Calu3 (cell line): ENCODE data around the gene ZNF782. TPM values are rescaled to one million over a fixed set of nuclear protein-coding genes. Genes with fewer than 3 reads are reported as not detected.

ENCODE experiments used
- BruUV-seq: library from RNA; stranded (reverse); fragments of 400-500 nt; replicated peaks from 2 replicates; lab custom pipeline; 2021; lab: Mats Ljungman, UMichigan
- CTCF ChIA-PET: fragments of 300-600 bp; sonication (Branson Sonifier 250); formaldehyde crosslinking; loops from one replicate; lab custom pipeline; 2022; ENCODE audit warnings: antibody characterized with exemption; lab: Charles Lee
- DNase-seq: peaks from one replicate; pipeline ENCODE4 v3.0.0; 2022
- H3K27ac Mint-ChIP-seq: one replicate; pipeline ENCODE4 v1.8.0; 2022; ENCODE audit warnings: mixed read lengths; ENCODE audit not compliant: unreplicated experiment
- H3K27me3 Mint-ChIP-seq: one replicate; pipeline ENCODE4 v1.8.0; 2022; ENCODE audit warnings: mixed read lengths; ENCODE audit not compliant: unreplicated experiment
- H3K36me3 Mint-ChIP-seq: one replicate; pipeline ENCODE4 v1.8.0; 2022; ENCODE audit warnings: mild to moderate bottlenecking, moderate library complexity, mixed read lengths; ENCODE audit not compliant: insufficient read depth, unreplicated experiment
- H3K4me1 Mint-ChIP-seq: one replicate; pipeline ENCODE4 v1.8.0; 2022; ENCODE audit warnings: mild to moderate bottlenecking, low read depth, mixed read lengths; ENCODE audit not compliant: unreplicated experiment
- H3K4me3 Mint-ChIP-seq: one replicate; pipeline ENCODE4 v1.8.0; 2022; ENCODE audit warnings: mild to moderate bottlenecking, low read depth, moderate library complexity, mixed read lengths; ENCODE audit not compliant: unreplicated experiment
- H3K9me3 Mint-ChIP-seq: one replicate; pipeline ENCODE4 v1.8.0; 2022; ENCODE audit warnings: low read depth, mixed read lengths; ENCODE audit not compliant: unreplicated experiment
- intact Hi-C: fragments of 100-400 bp; cut with micrococcal nuclease; formaldehyde crosslinking; loops from one replicate; pipeline ENCODE4 v1.10.0; 2022; ENCODE audit not compliant: unreplicated experiment
- total RNA-seq: library from RNA; stranded (reverse); gene quantifications from 2 replicates; pipeline ENCODE4 v1.2.3, GENCODE V29; 2022
- TF ChIP-seq, protein P1 (sequence below): fragments of 200-600 bp; IDR thresholded peaks from one replicate; pipeline ENCODE4 v1.8.0; 2022; ENCODE audit warnings: antibody characterized with exemption; ENCODE audit not compliant: unreplicated experiment

Gene ZNF782
- total RNA-seq, 1 experiment from 2014 or later, result 4.8 TPM

DNA sequence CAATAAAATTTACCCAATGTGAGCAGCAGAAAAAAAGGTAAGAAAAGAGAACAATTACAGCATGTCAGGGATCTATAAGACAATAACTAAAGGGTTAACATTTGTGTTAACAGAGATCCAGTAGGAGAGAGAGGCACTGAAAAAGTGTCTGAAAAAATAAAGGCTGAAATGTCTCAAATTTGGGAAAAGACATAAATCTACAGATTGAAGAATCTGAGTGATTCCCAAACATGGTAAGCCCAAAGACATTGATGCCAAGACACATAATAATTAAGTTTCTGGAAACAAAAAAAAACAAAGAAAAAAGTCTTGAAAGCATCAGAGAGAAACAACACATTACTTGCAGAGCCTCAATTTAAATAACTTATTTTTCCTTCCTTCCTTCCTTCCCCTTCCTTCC is 31.1 kb upstream of the ZNF782 start:
- no TSS peak for BruUV-seq
- intact Hi-C loops, result no loop called here
- H3K4me3 Mint-ChIP-seq, result no peak overlapping the region
- CTCF ChIA-PET, result no interaction called here
- TF ChIP-seq, protein P1, sequence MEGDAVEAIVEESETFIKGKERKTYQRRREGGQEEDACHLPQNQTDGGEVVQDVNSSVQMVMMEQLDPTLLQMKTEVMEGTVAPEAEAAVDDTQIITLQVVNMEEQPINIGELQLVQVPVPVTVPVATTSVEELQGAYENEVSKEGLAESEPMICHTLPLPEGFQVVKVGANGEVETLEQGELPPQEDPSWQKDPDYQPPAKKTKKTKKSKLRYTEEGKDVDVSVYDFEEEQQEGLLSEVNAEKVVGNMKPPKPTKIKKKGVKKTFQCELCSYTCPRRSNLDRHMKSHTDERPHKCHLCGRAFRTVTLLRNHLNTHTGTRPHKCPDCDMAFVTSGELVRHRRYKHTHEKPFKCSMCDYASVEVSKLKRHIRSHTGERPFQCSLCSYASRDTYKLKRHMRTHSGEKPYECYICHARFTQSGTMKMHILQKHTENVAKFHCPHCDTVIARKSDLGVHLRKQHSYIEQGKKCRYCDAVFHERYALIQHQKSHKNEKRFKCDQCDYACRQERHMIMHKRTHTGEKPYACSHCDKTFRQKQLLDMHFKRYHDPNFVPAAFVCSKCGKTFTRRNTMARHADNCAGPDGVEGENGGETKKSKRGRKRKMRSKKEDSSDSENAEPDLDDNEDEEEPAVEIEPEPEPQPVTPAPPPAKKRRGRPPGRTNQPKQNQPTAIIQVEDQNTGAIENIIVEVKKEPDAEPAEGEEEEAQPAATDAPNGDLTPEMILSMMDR, result no peak
- peaks cover 26% of the 10 kb centered on the region for H3K4me1 Mint-ChIP-seq
- H3K27me3 Mint-ChIP-seq, result no peaks in the 10 kb centered on the region
- no peak overlapping the region for H3K27ac Mint-ChIP-seq
- no peak for DNase-seq
- no peaks in the 10 kb centered on the region for H3K9me3 Mint-ChIP-seq
- H3K36me3 Mint-ChIP-seq, result peaks cover 9% of the 10 kb centered on the region

DNA sequence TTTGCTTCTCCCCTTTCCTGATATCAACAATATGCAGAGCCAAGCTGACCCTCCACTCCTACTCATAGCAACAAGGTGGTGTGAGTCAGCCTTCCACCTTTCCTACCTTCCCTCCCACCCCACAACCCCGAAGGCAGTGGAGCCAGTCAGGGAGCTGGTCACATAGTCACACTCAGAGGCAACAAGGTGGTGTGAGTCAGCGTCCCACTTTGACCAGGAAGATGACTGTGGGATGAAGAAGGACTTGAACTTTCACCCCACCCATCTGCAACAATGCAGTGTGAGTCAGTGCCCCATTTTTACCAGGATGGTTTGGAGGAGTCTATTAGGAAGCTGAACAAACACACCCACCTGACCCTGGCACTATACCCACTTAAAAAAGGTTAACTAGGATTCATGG is 30.1 kb upstream of the ZNF782 start:
- no peaks in the 10 kb centered on the region for H3K9me3 Mint-ChIP-seq
- no peak overlapping the region for H3K27ac Mint-ChIP-seq
- DNase-seq, result peak; percentile 74
- no peak overlapping the region for H3K4me3 Mint-ChIP-seq
- H3K36me3 Mint-ChIP-seq, result peaks cover 9% of the 10 kb centered on the region
- BruUV-seq, result no TSS peak
- CTCF ChIA-PET, result interaction anchor here (1.1 to 1.2 kb wide), 2 partner anchors 9 to 30 kb away, joined by 3 to 4 read pairs; partner anchors contain the start of gene ZNF782
- no peaks in the 10 kb centered on the region for H3K27me3 Mint-ChIP-seq
- peaks cover 26% of the 10 kb centered on the region for H3K4me1 Mint-ChIP-seq
- intact Hi-C loops, result no loop called here
- TF ChIP-seq, protein P1, result no peak

DNA sequence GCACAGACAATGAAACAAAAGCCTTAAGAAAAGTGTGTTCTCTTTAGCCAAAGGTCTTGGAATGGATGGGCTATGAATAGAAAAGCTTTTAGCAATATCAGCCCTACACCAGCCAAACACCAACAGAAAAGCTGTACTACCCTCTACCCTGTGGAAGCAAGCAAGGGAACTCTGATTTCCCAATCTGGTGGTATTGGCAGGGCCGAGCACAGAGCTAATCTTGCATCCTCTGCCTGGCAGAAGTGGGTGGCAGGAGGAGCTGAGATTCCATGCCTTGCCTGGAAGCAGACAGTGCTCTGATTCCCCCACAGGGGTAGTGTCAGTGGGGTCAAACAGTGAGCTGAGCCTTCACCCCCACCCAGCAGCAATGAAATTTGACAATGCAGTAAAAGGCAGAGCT is 29.6 kb upstream of the ZNF782 start:
- no TSS peak for BruUV-seq
- H3K9me3 Mint-ChIP-seq, result no peaks in the 10 kb centered on the region
- peaks cover 9% of the 10 kb centered on the region for H3K36me3 Mint-ChIP-seq
- intact Hi-C loops, result no loop called here
- H3K4me1 Mint-ChIP-seq, result peaks cover 26% of the 10 kb centered on the region
- CTCF ChIA-PET, result interaction anchor here (1.1 to 1.2 kb wide), 2 partner anchors 8 to 29 kb away, joined by 3 to 4 read pairs; partner anchors contain the start of gene ZNF782
- H3K27ac Mint-ChIP-seq, result no peak overlapping the region
- H3K27me3 Mint-ChIP-seq, result no peaks in the 10 kb centered on the region
- TF ChIP-seq, protein P1, result no peak
- no peak overlapping the region for H3K4me3 Mint-ChIP-seq
- DNase-seq, result no peak

DNA sequence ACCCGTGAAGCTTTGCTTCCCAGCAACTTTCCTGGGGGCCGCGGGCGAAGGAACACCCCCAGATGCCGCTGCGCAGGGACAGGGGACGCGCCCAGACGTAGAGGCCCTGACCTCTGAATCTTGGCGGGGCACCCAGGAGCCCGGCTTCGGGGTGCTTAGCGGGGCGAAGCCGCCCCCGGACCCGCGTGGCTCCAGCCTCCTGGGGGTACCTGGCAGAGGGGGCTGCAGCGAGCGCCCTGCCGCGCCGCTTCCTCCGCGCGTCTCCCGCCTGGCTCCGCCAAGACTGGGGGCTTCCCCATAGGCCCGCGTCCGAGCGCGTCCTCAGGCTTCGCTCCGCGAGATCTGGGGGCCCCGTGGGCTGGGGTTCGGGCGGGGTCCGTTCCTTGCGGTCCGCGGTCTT is 23.0 kb upstream of the ZNF782 start:
- Mint-ChIP-seq H3K36me3 (peaks cover 13% of the 10 kb centered on the region), H3K27me3 (no peaks in the 10 kb centered on the region), H3K9me3 (no peaks in the 10 kb centered on the region), H3K4me1 (peaks cover 12% of the 10 kb centered on the region), H3K27ac (no peak overlapping the region), H3K4me3 (no peak overlapping the region)
- no TSS peak for BruUV-seq
- CTCF ChIA-PET, result interaction anchor here (0.6 kb wide), 1 partner anchor 720 kb away, joined by 7 read pairs; no protein-coding TSS in a partner anchor
- TF ChIP-seq, protein P1, result no peak
- no peak for DNase-seq
- intact Hi-C loops, result no loop called here
